A549 (cell line): ENCODE results near the gene MCU.

Experiments
- TF ChIP-seq, protein P1 (sequence below): IDR thresholded peaks from 2 replicates; pipeline ENCODE4 v1.6.1; 2012; ENCODE audit warnings: low read depth, borderline replicate concordance
- TF ChIP-seq, protein P2 (sequence below): IDR thresholded peaks from 2 replicates; pipeline ENCODE4 v1.6.1; 2012
- TF ChIP-seq, protein P3 (sequence below): fragments of >200 bp; sonication (Bioruptor Twin); formaldehyde crosslinking; IDR thresholded peaks from 3 replicates; pipeline ENCODE4 v1.5.1; 2016

DNA sequence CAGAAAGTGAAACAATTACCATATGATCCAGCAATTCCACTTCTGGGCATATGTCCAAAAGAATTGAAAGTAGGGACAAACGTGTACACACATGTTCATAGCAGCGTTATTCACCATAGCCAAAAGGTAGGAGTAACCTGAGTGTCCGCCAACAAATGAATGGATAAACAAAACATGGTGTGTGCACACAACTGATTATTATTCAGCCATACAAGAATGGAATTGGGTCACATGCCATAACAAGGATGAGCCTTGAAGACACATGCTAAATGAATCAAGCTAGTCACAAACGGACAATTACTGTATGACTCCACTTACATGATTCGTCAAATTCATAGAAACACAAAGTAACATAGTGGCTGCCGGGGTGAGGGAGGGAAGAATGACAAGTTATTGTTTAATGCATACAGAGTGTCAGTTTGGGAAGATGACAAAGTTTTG lies 197.5 kb downstream of the MCU start:
- TF ChIP-seq, protein P1, sequence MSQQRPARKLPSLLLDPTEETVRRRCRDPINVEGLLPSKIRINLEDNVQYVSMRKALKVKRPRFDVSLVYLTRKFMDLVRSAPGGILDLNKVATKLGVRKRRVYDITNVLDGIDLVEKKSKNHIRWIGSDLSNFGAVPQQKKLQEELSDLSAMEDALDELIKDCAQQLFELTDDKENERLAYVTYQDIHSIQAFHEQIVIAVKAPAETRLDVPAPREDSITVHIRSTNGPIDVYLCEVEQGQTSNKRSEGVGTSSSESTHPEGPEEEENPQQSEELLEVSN = no peak
- TF ChIP-seq, protein P2, sequence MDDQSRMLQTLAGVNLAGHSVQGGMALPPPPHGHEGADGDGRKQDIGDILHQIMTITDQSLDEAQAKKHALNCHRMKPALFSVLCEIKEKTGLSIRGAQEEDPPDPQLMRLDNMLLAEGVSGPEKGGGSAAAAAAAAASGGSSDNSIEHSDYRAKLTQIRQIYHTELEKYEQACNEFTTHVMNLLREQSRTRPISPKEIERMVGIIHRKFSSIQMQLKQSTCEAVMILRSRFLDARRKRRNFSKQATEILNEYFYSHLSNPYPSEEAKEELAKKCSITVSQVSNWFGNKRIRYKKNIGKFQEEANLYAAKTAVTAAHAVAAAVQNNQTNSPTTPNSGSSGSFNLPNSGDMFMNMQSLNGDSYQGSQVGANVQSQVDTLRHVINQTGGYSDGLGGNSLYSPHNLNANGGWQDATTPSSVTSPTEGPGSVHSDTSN = no peak
- TF ChIP-seq, protein P3, sequence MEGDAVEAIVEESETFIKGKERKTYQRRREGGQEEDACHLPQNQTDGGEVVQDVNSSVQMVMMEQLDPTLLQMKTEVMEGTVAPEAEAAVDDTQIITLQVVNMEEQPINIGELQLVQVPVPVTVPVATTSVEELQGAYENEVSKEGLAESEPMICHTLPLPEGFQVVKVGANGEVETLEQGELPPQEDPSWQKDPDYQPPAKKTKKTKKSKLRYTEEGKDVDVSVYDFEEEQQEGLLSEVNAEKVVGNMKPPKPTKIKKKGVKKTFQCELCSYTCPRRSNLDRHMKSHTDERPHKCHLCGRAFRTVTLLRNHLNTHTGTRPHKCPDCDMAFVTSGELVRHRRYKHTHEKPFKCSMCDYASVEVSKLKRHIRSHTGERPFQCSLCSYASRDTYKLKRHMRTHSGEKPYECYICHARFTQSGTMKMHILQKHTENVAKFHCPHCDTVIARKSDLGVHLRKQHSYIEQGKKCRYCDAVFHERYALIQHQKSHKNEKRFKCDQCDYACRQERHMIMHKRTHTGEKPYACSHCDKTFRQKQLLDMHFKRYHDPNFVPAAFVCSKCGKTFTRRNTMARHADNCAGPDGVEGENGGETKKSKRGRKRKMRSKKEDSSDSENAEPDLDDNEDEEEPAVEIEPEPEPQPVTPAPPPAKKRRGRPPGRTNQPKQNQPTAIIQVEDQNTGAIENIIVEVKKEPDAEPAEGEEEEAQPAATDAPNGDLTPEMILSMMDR = no peak
